ENCODE measurements around the gene CYP26C1.
"Not testable (repeated sequence)": the region's sequence is repeated elsewhere in the genome, so short reads cannot be mapped to it uniquely, and the experiment has no call there.

CYP26C1 gene

GRCh38 chr10:93076871-93077270, 16.3 kb downstream of the CYP26C1 start:
- no peak for DNase-seq (ENCODE audit: low spot score)

DNA sequence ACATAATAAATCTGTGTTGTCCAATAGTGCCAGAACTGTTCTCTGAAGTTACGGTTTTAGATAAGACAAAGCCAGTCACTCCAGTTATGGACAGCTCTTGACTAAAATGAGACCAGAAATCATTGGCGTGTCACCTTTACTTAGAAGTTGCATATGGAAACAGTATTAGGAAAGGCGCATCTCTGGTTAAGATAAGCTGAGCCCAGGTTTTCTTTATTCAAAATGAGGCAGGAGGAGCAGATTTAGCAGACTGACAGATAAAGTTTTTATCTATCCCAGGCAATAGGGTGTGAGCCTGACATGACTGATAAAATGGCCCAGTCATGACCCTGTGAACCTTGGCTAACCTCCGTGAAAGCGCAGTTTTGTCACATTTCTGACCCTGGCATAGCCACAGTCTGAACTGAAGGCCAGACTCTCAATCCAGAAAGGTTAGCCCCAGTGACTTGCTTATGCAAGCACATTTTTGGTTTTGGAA, 17.3 kb downstream of the CYP26C1 start:
- DNase-seq (ENCODE audit: low spot score): no peak

GRCh38 chr10:93079663-93080349, 19.2 kb downstream of the CYP26C1 start:
- no peak for DNase-seq (ENCODE audit: low spot score)

DNA sequence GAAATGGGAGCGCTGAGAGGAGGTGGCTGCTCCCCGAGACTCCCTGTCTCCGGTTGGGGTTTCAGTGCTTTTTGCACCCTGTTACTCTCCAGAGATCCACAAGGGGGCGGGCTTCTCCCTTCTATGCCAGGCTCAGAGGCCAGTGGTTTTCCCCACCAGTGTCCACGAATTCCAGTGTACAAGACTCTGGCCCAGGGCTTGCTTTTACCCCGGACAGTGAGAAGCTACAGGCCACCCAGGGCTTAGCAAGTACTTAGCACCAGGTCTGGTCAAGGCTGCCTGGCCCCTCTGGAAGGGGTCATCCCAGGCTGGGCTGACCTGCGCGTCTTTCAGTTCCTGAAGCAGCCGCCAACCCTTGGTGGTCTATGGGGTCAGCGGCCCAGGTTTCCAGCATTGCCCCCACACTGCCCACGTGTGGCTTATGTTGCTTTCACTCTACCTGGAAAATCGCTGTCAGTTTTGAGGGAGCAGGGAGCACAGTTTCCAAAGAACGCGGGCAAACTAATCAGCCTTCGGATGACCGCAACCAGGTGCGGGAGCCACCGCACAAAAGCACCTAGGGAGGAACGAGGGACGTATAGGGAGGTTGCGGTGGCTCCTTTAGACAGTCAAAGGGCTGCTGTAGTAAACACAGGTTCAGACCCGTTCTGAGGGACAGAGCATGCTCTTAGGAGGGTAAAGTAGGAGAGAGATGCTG, 19.9 kb downstream of the CYP26C1 start:
- peak; percentile 44 for DNase-seq (ENCODE audit: low spot score)

DNA sequence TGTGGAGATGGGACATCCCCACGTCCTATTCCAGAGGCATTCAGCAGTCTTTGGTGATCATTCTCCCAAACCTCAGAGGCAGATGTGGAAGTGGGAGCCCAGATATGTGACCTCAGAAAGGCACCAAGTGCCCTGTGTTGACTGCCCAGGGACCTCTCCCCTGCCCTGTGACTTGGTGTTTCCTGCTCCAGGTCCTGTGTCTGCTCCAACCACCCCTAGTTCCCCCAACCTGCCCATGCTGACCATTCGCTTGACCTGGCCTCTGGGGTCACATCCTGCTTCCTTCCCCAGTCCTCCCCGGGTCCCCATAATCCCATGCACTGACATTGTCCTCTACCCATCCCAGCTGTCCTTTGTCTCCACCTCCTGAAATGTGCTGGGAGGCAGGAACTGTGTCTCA, 20.7 kb downstream of the CYP26C1 start:
- DNase-seq (ENCODE audit: low spot score): no peak

GRCh38 chr10:93081834-93082233, 21.2 kb downstream of the CYP26C1 start:
- DNase-seq (ENCODE audit: low spot score): no peak

DNA sequence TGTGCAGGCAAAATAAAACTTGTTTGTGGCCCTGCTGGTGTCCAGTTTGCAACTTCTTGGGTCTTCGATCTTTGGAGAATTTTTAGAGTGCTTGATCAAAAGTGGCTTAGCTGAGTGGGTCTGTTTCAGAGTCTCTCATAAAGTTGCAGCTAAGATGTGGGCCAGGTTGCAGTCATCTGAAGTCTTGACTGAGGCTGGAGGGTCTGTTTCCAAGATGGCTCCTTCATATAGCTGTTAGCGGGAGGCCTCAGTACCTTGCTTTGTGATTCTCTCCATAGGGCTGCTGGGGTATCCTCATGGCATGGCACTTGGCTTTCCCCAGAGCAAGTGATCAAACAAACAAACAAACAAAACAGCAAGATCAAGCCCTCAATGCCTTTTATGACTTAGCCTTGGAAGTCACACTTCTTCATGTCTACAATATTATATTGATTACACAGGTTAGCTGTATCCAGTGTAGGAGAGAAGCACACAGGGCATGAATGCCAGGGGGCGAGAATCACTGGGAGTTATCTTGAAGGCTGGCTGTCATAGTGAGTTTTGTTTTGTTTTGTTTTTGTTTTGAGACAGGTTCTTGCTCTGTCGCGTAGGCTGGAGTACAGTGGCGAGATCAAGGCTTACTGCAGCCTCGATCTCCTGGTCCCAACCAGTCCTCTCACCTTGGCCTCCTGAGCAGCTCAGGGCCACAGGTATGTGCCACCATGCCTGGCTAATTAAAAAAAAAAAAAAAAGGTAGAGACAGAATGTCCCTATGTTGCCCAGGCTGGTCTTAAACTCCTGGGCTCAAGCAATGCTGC, 23.3 kb downstream of the CYP26C1 start:
- no peak for DNase-seq (ENCODE audit: low spot score)

GRCh38 chr10:93085272-93085859, 24.8 kb downstream of the CYP26C1 start:
- no peak for DNase-seq (ENCODE audit: low spot score)

GRCh38 chr10:93086289-93086688, 25.7 kb downstream of the CYP26C1 start:
- no peak for DNase-seq (ENCODE audit: low spot score)

- no peak for DNase-seq (ENCODE audit: low spot score)
These were observed 27.2 kb downstream of the CYP26C1 start for GRCh38 chr10:93087846-93088245.

DNA sequence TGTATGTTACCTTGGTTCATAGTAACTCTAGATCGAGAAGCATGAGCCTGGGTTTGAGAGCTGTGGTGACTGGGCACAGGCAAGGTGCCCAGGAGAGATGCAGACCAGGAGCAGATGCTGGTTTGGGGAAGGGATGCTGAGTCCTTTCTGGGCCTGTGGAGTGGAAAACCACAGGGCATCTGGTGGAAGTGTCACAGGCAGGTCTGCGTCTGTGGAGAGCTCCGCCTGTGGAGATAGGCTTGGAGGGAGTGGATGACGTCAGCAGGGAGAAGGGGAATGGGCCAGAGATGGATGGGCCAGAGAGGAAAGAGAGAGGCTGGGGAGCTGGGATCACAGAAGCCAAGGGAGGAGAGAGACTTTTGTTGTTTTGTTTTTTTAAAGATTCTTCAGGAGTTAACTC, 27.9 kb downstream of the CYP26C1 start:
- no peak for DNase-seq (ENCODE audit: low spot score)

- DNase-seq (ENCODE audit: low spot score): no peak
These were observed 30.0 kb downstream of the CYP26C1 start for GRCh38 chr10:93090619-93091018.

GRCh38 chr10:93091960-93092359, 31.4 kb downstream of the CYP26C1 start:
- no peak for DNase-seq (ENCODE audit: low spot score)

- no peak for DNase-seq (ENCODE audit: low spot score)
These were observed 34.6 kb downstream of the CYP26C1 start for GRCh38 chr10:93095225-93095624.

GRCh38 chr10:93096901-93097300, 36.3 kb downstream of the CYP26C1 start:
- no peak for DNase-seq (ENCODE audit: low spot score)

DNA sequence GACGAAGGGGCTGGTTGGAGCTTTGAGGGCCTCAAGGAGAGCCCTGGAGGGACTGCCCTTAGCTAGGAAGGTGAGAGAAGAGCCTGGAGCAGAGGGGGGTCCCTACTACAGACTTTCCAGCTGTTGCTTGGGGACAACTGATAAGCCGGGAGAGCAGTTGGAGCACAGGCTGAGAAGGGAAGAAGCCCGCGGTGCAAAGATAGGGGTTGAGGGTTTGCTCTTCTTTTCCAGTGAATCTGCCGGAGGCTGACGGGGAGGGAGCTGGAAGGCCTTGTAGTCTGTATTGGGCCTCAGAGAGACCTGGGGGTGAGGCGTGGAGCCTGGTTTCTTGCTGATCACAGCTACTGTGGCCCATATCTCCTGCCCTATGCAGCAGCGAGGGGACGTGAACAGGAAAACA, 36.8 kb downstream of the CYP26C1 start:
- no peak for DNase-seq (ENCODE audit: low spot score)

GRCh38 chr10:93098816-93099215, 38.2 kb downstream of the CYP26C1 start:
- no peak for DNase-seq (ENCODE audit: low spot score)

DNA sequence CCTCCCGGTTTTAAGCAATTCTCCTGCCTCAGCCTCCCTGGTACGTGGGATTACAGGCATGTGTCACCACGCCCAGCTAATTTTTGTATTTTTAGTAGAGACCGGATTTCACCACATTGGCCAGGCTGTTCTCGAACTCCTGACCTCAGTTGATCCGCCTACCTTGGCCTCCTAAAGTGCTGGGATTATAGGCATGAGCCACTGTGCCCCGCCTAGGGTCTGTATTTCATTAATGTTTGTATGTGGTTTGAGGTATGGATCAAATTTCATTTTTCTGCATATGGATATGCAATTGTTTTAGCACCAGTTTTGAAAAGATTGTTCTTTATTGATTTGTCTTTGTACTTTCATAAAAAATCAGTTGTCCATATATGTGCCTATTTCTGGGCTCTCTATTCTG, 39.1 kb downstream of the CYP26C1 start:
- no peak for DNase-seq (ENCODE audit: low spot score)

DNA sequence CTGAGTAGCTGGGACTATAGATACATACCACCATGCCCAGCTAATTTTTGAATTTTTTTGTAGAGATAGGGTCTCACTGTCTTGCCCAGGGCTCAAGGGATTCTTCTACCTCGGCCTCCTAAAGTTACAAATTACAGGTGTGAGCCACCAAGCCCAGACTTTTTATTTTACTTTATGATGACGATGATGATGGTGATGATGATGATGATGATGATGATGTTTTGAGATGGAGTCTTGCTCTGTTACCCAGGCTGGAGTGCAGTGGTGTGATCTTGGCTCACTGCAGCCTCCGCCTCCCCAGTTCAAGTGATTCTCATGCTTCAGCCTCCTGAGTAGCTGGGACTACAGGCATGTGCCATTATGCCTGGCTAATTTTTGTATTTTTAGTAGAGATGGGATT, 40.5 kb downstream of the CYP26C1 start:
- DNase-seq (ENCODE audit: low spot score): not testable (repeated sequence)

GRCh38 chr10:93103953-93104352, 43.4 kb downstream of the CYP26C1 start:
- DNase-seq (ENCODE audit: low spot score): no peak

DNA sequence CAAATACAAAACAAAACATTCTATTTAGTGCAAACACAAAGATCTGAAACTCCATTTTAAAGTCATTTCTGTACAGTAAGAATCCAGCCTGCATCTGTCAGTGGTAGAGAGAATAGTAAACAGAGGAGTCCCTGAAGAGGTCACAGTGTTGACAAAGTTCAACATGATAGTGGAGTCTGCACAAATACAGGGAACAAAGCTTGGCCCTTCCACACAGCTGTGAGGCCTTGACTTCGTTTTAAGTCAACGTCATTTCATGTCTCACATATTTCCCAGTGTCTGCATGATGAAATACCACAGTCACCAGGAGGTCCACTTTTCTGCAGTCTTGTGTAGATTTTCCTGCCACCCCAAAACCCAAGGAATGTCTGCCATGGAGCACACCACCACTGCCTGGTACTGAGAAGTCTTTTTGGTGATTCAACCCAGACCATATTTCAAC, 46.1 kb downstream of the CYP26C1 start:
- no peak for DNase-seq (ENCODE audit: low spot score)

All from SK-N-DZ (cell line).